ENCODE results near the gene TCP11X1. TPM values are rescaled to one million over a fixed set of nuclear protein-coding genes. Genes with fewer than 3 reads are reported as not detected.
"Not testable (repeated sequence)": the region's sequence is repeated elsewhere in the genome, so short reads cannot be mapped to it uniquely, and the experiment has no call there.

Gene TCP11X1
- total RNA-seq (2014; rRNA removed; shearing (Covaris generic)) (not detected in 2 replicates), total RNA-seq (2022) (not detected in 2 replicates), Bru-seq, nascent RNA (not detected), BruChase-seq, experiment 1, labeled RNA remaining after a 6-hour chase (not detected), BruChase-seq, experiment 2, labeled RNA remaining after a 2-hour chase (not detected)
- long read RNA-seq, result 0 reads

DNA sequence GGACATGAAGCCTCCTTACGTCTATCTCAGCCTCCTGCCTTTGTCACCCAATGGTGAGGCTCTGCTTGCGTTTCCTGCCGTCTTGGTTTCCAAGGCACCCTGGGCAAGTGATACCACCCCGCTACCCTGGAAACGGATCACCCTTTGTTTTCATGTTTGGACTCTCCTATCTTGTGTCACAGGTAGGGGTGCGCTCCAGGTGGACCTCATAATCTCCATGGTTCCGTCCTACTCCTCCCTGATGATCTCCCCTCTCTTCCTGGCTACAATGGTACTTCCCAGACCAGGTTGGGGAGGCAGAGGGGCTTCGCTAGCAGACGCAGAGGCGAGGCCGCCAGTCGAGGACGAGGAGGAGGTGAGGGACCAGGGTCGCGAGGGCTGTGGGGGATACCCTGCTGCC is at the start of gene TCP11X1:
TCP11X1 (plus strand) TSS at position 316 of the 400 bp plus-strand sequence.
- H3K27ac ChIP-seq (ENCODE audit: low read depth, low read length, poor library complexity, severe bottlenecking); H2AFZ ChIP-seq (ENCODE audit: low read length); H3K9me2 ChIP-seq (ENCODE audit: insufficient read depth, low read length); H3K36me3 ChIP-seq (ENCODE audit: insufficient read depth, low read length); POLR2A ChIA-PET; H3K4me2 ChIP-seq (ENCODE audit: low read length); H4K20me1 ChIP-seq (ENCODE audit: insufficient read depth, low read length); H3K4me3 ChIP-seq (ENCODE audit: low read depth, low read length, poor library complexity, severe bottlenecking); H3K79me2 ChIP-seq (ENCODE audit: insufficient read depth, low read depth, low read length); BruUV-seq (replicated peaks); H3K4me1 ChIP-seq (ENCODE audit: insufficient read depth, low read length, poor library complexity, severe bottlenecking); H3K9me3 ChIP-seq (ENCODE audit: low read length); intact Hi-C loops (cut with micrococcal nuclease; ENCODE audit: unreplicated experiment); DNase-seq (ENCODE audit: low spot score); CTCF ChIA-PET (ENCODE audit: unreplicated experiment): not testable (repeated sequence)

DNA sequence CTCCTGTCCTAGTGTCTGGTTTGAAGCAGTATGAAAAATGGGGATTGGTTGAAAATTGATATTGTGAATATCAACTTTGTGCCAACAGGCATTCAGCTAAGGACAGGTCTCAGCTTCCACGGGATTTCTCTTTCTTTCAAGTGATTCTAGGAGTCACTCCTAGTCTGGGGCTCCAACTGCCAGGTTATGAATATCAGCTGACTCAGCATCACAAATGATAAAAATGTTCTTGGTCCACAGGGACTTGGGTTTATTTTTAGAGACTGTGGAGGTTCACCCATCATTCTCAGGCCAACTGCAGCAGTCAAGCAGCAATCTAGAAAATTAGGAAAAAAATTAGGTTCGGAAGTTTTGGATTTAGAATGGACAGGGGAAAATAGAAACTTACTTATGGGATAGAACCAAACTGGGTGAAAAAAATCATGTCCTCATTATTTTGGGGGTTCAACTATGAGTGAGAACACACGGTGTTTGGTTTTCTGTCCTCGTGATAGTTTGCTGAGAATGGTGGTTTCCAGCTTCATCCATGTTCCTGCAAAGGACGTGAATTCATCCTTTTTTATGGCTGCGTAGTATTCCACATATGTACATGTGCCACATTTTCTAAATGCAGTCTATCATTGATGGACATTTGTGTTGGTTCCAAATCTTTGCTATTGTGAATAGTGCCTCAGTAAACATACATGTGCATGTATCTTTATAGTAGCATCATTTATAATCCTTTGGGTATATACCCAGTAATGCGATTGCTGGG is 29.0 kb upstream of the TCP11X1 start:
- Histone ChIP-seq H3K4me1 (ENCODE audit: insufficient read depth, low read length, poor library complexity, severe bottlenecking) (no peaks in the 10 kb centered on the region), H3K9me2 (ENCODE audit: insufficient read depth, low read length) (no peaks in the 10 kb centered on the region), H3K36me3 (ENCODE audit: insufficient read depth, low read length) (no peaks in the 10 kb centered on the region), H3K27ac (ENCODE audit: low read depth, low read length, poor library complexity, severe bottlenecking) (no peak overlapping the region), H4K20me1 (ENCODE audit: insufficient read depth, low read length) (no peaks in the 10 kb centered on the region), H3K79me2 (ENCODE audit: insufficient read depth, low read depth, low read length) (no peaks in the 10 kb centered on the region), H3K4me3 (ENCODE audit: low read depth, low read length, poor library complexity, severe bottlenecking) (no peak overlapping the region), H3K4me2 (ENCODE audit: low read length) (no peak overlapping the region), H2AFZ (ENCODE audit: low read length) (no peak overlapping the region), H3K9me3 (ENCODE audit: low read length) (no peaks in the 10 kb centered on the region)
- no peak for TF ChIP-seq EZH2phosphoT487 (IDR thresholded peaks at IDR 0.05; ENCODE audit: borderline replicate concordance, low read depth, low read length)
- TF ChIP-seq, protein P1, sequence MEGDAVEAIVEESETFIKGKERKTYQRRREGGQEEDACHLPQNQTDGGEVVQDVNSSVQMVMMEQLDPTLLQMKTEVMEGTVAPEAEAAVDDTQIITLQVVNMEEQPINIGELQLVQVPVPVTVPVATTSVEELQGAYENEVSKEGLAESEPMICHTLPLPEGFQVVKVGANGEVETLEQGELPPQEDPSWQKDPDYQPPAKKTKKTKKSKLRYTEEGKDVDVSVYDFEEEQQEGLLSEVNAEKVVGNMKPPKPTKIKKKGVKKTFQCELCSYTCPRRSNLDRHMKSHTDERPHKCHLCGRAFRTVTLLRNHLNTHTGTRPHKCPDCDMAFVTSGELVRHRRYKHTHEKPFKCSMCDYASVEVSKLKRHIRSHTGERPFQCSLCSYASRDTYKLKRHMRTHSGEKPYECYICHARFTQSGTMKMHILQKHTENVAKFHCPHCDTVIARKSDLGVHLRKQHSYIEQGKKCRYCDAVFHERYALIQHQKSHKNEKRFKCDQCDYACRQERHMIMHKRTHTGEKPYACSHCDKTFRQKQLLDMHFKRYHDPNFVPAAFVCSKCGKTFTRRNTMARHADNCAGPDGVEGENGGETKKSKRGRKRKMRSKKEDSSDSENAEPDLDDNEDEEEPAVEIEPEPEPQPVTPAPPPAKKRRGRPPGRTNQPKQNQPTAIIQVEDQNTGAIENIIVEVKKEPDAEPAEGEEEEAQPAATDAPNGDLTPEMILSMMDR (conservative IDR thresholded peaks at IDR 0.05; ENCODE audit: low read length), result no peak
- no peak for DNase-seq (ENCODE audit: low spot score)
- POLR2A ChIA-PET, result no interaction called here
- intact Hi-C loops (cut with micrococcal nuclease; ENCODE audit: unreplicated experiment), result no loop called here
- CTCF ChIA-PET (ENCODE audit: unreplicated experiment), result no interaction called here
- BruUV-seq (replicated peaks), result no TSS peak

DNA sequence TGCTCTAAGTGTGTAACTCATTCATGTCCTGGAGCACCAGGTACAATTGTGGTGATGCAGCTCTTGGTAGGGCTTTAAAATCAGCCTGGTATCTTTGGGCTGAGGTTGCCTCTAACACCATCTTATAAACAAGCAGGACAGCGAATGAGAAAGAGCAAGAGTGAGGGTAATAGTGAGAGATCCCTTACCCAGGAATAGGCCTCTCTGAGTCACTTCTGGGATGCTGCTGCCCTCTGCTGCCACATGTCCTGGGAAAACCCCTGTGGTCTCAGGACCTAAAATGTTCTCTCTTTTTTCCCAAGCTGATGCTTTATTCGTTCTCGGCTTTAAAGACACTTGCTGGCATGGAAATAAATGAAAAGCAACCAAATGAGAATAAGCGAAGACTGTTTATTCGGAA is 7.2 kb upstream of the TCP11X1 start:
- DNase-seq (ENCODE audit: low spot score); H3K4me3 ChIP-seq (ENCODE audit: low read depth, low read length, poor library complexity, severe bottlenecking); H3K9me2 ChIP-seq (ENCODE audit: insufficient read depth, low read length); H3K79me2 ChIP-seq (ENCODE audit: insufficient read depth, low read depth, low read length); H3K9me3 ChIP-seq (ENCODE audit: low read length); H3K27ac ChIP-seq (ENCODE audit: low read depth, low read length, poor library complexity, severe bottlenecking); POLR2A ChIA-PET; H3K4me1 ChIP-seq (ENCODE audit: insufficient read depth, low read length, poor library complexity, severe bottlenecking); H3K36me3 ChIP-seq (ENCODE audit: insufficient read depth, low read length); CTCF ChIA-PET (ENCODE audit: unreplicated experiment); H2AFZ ChIP-seq (ENCODE audit: low read length); H4K20me1 ChIP-seq (ENCODE audit: insufficient read depth, low read length); intact Hi-C loops (cut with micrococcal nuclease; ENCODE audit: unreplicated experiment); BruUV-seq (replicated peaks); H3K4me2 ChIP-seq (ENCODE audit: low read length): not testable (repeated sequence)

DNA sequence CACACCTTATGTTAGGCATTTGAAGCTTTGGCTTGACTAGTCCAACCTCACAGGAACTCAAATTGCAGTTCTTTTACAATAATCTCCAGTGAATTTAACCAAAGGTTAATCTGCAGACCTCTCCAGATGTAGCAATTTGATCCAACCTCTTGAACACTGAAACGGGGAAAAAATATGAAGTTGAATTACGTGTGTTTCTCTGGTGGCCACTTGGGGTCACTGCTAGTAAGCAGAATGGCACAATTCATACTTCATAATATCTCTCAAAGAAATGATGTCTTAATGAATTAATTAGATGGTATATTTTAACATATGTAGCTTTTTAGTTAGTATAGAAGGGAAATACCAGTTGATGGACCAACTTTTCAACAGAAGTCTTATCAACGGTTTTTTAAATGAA is 1.4 kb downstream of the TCP11X1 start:
- BruUV-seq (replicated peaks); CTCF ChIA-PET (ENCODE audit: unreplicated experiment); POLR2A ChIA-PET: not testable (repeated sequence)

DNA sequence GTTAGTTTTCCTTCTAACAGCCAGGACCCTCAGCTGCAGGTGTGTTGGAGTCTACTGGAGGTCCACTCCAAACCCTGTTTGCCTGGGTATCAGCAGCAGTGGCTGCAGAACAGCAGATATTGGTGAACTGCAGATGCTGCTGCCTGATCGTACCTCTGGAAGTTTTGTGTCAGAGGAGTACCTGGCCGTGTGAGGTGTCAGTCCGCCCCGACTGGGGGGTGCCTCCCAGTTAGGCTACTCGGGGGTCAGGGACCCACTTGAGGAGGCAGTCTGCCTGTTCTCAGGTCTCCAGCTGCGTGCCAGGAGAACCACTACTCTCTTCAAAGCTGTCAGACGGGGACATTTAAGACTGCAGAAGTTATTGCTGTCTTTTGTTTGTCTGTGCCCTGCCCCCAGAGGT is 20.6 kb downstream of the TCP11X1 start:
- H3K27ac ChIP-seq (ENCODE audit: low read depth, low read length, poor library complexity, severe bottlenecking); BruUV-seq (replicated peaks); H3K79me2 ChIP-seq (ENCODE audit: insufficient read depth, low read depth, low read length); H3K4me3 ChIP-seq (ENCODE audit: low read depth, low read length, poor library complexity, severe bottlenecking); H3K9me3 ChIP-seq (ENCODE audit: low read length); H2AFZ ChIP-seq (ENCODE audit: low read length); intact Hi-C loops (cut with micrococcal nuclease; ENCODE audit: unreplicated experiment); H3K36me3 ChIP-seq (ENCODE audit: insufficient read depth, low read length); H3K9me2 ChIP-seq (ENCODE audit: insufficient read depth, low read length); H3K4me1 ChIP-seq (ENCODE audit: insufficient read depth, low read length, poor library complexity, severe bottlenecking); CTCF ChIA-PET (ENCODE audit: unreplicated experiment); H4K20me1 ChIP-seq (ENCODE audit: insufficient read depth, low read length); DNase-seq (ENCODE audit: low spot score); H3K4me2 ChIP-seq (ENCODE audit: low read length); POLR2A ChIA-PET: not testable (repeated sequence)

More for the DNA sequence above, 1.4 kb downstream of the TCP11X1 start:
- H2AFZ ChIP-seq (ENCODE audit: low read length); H3K36me3 ChIP-seq (ENCODE audit: insufficient read depth, low read length); H3K27ac ChIP-seq (ENCODE audit: low read depth, low read length, poor library complexity, severe bottlenecking); H4K20me1 ChIP-seq (ENCODE audit: insufficient read depth, low read length); H3K4me1 ChIP-seq (ENCODE audit: insufficient read depth, low read length, poor library complexity, severe bottlenecking); H3K9me2 ChIP-seq (ENCODE audit: insufficient read depth, low read length); DNase-seq (ENCODE audit: low spot score); H3K79me2 ChIP-seq (ENCODE audit: insufficient read depth, low read depth, low read length); intact Hi-C loops (cut with micrococcal nuclease; ENCODE audit: unreplicated experiment); H3K4me2 ChIP-seq (ENCODE audit: low read length); H3K4me3 ChIP-seq (ENCODE audit: low read depth, low read length, poor library complexity, severe bottlenecking); H3K9me3 ChIP-seq (ENCODE audit: low read length): not testable (repeated sequence)

DNA sequence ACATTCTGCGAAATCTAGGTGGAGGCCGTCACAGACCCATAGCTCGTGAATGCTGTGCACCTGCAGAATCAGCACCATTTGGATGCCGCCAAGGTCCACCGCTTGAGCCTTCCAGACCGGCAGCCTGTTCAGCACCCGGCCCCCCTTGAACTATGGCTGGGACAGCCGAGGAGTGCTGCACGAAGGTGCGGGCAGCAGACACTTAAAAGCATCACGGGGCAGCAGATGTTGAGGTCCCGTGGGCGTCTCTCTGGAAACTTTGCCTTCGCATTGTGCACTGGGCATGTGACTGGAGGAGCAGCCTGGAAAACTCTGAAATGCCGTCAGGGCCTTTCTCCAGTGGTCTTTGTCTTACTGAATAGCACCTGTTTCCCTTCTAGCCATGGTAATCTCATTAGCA is 25.2 kb downstream of the TCP11X1 start:
- H3K9me3 ChIP-seq (ENCODE audit: low read length); H3K4me3 ChIP-seq (ENCODE audit: low read depth, low read length, poor library complexity, severe bottlenecking); H3K36me3 ChIP-seq (ENCODE audit: insufficient read depth, low read length); DNase-seq (ENCODE audit: low spot score); H3K4me1 ChIP-seq (ENCODE audit: insufficient read depth, low read length, poor library complexity, severe bottlenecking); H3K27ac ChIP-seq (ENCODE audit: low read depth, low read length, poor library complexity, severe bottlenecking); intact Hi-C loops (cut with micrococcal nuclease; ENCODE audit: unreplicated experiment); H3K79me2 ChIP-seq (ENCODE audit: insufficient read depth, low read depth, low read length); BruUV-seq (replicated peaks); POLR2A ChIA-PET; H3K9me2 ChIP-seq (ENCODE audit: insufficient read depth, low read length); H4K20me1 ChIP-seq (ENCODE audit: insufficient read depth, low read length); H3K4me2 ChIP-seq (ENCODE audit: low read length); CTCF ChIA-PET (ENCODE audit: unreplicated experiment); H2AFZ ChIP-seq (ENCODE audit: low read length): not testable (repeated sequence)

Measured in OCI-LY7 (cell line).